ENCODE measurements around the gene NR2F6.

- TF ChIP-seq CTCF (conservative IDR thresholded peaks at IDR 0.05; ENCODE audit: low read depth in 2 of 2) (no peak), EZH2phosphoT487 (IDR thresholded peaks at IDR 0.05; ENCODE audit: unreplicated experiment) (no peak), REST (IDR thresholded peaks at IDR 0.05; ENCODE audit: unreplicated experiment) (no peak), EZH2 (IDR thresholded peaks at IDR 0.05; ENCODE audit: low read depth, unreplicated experiment) (no peak), JUNB (IDR thresholded peaks at IDR 0.05; ENCODE audit: unreplicated experiment) (no peak)
Observed at GRCh38 chr19:17286263-17286662, 40.5 kb upstream of the NR2F6 start.

Measured in GM23338 (cell line).